Erythroblast (primary cell): ENCODE results near the gene IFI27L2.

Experiments used
- DNase-seq, 2 experiments: peaks; one replicate each; lab custom pipeline; 2025; lab: John Stamatoyannopoulos, UW
- GATA1 ChIP-seq: IDR thresholded peaks from 2 replicates; pipeline ENCODE4 v1.6.1; 2011; ENCODE audit warnings: low read depth, mild to moderate bottlenecking, control low read depth, low read length, moderate library complexity
- POLR2A ChIP-seq: IDR thresholded peaks from 2 replicates; pipeline ENCODE4 v1.6.1; 2011; ENCODE audit warnings: mild to moderate bottlenecking, low read length

Gene IFI27L2

DNA sequence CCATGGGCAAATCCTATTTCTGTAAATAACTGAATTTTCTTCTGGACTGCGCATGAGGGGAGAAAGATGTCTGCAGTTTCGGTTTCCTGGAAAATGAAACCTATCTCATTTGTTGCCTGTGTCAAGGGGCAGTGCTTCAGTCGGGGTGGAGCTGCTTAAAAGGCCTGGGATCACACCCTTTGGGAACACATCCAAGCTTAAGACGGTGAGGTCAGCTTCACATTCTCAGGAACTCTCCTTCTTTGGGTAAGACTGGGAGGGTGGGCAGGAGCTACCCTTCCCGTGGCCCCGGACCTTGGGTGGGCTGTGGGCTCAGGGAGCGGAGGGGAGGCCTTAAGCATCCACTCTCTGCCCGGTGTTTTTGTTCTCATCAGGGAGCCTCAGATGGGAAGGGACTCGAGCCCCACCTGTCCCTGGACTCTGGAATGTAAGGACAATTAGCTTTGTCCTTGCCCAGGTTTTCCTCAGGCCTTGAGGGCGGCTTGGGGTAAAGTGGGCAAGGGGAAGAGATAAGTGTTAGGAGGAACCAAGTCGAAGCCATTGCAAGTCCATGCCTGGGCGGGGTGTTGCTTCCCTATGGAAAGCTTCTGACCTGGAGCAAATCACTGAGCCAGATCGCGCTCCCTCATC is 18.7 kb downstream of the IFI27L2 start, which contains the start of gene IFI27:
TSS of gene IFI27 (plus strand) at position 185 of the 630 bp plus-strand sequence.
- DNase-seq: peak; percentile 58 to 69
- TF ChIP-seq POLR2A (peak; percentile 28), GATA1 (no peak)

DNA sequence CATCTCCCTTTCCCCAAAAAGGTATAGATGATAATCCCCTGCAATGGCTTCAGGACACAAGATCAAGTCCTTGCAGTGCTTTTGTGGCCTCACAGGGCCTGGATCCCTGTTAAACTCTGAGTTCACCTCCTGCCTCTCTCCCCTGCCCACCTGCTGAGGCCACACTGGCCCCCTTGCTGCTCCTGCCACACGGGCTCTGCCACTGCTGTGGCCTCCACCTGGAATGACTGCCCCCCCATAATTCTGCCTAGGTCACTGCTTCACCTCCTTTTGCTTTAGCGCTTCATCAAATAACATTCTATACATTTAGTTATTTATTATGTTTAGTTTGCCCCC is 19.5 kb downstream of the IFI27L2 start:
- TF ChIP-seq POLR2A: no peak
- no peak for TF ChIP-seq GATA1
- DNase-seq: no peak

GRCh38 chr14:94104731-94105130 is 24.7 kb downstream of the IFI27L2 start:
- TF ChIP-seq GATA1: no peak
- no peak for TF ChIP-seq POLR2A
- no peak for DNase-seq

- DNase-seq: no peak
- TF ChIP-seq POLR2A (no peak), GATA1 (no peak)
Measured at GRCh38 chr14:94103554-94104150, 25.8 kb downstream of the IFI27L2 start.

- no peak for TF ChIP-seq GATA1
- no peak for TF ChIP-seq POLR2A
- DNase-seq: no peak
Measured at GRCh38 chr14:94102768-94103482, 26.5 kb downstream of the IFI27L2 start.

- TF ChIP-seq POLR2A (no peak), GATA1 (no peak)
- no peak for DNase-seq
Measured at GRCh38 chr14:94101748-94102147, 27.7 kb downstream of the IFI27L2 start.

DNA sequence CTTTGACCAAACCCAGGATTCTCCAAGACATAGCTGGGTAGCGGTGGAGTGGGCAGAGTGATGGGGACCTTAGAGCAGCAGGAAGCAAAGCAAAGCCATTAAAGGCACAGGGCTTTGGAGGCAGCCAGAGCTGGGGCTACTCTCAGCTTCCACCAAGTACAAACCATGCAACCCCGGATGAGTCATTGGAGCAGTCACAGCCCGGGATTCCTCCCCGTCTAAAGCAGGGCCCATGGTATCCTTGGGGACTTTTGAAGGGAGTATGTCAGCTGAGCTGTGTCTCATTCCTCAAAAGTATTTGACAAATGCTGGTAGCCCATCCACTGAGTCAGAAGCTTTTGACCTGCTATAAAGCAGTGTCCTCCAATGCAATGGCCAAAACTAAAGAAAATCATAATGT is 28.6 kb downstream of the IFI27L2 start:
- DNase-seq: no peak
- TF ChIP-seq POLR2A: no peak
- no peak for TF ChIP-seq GATA1

- no peak for TF ChIP-seq GATA1
- no peak for TF ChIP-seq POLR2A
- DNase-seq: no peak
Measured at GRCh38 chr14:94099006-94099405, 30.4 kb downstream of the IFI27L2 start.

- TF ChIP-seq GATA1 (no peak), POLR2A (no peak)
- DNase-seq: no peak
Measured at GRCh38 chr14:94098326-94098992, 30.9 kb downstream of the IFI27L2 start.

DNA sequence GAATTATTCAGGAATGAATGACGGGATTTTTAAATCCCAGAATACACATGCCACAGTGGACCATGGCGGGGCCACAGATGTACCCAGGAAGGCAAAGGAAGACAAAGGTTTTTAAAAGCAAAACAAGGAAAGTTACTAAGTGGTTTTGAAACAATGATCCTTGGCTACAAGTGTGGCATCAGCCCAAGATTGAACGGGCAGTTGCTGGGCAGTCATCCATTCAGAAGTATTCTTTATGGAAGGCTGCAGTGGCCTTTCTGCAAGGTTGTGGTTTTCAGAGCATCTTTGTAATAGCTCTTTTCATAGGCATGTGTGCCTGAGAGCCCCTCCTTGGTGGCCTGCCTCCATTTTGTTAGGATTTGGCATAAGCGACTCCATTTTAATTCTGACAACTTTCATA is 32.3 kb downstream of the IFI27L2 start:
- DNase-seq: no peak
- TF ChIP-seq GATA1: no peak
- no peak for TF ChIP-seq POLR2A

- no peak for TF ChIP-seq GATA1
- no peak for TF ChIP-seq POLR2A
- DNase-seq: no peak
Measured at GRCh38 chr14:94093418-94093817, 36.0 kb downstream of the IFI27L2 start.

DNA sequence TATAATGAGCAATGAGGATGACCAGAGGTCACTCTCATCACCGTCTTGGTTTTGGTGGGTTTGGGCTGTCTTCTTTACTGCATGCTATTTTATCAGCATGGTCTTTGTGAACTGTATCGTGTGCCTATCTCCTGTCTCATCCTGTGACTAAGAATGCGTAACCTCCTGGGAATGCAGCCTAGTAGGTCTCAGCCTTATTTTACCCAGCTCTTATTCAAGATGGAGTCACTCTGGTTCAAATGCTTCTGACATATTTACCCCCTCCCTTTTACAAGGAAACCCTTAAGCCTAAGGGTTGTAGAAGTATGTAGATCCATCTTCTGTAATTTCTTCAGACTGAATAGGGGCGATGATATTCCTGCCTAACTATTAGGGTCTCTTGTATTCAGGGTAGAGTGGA is 39.9 kb downstream of the IFI27L2 start:
- no peak for DNase-seq
- TF ChIP-seq POLR2A: no peak
- TF ChIP-seq GATA1: no peak

DNA sequence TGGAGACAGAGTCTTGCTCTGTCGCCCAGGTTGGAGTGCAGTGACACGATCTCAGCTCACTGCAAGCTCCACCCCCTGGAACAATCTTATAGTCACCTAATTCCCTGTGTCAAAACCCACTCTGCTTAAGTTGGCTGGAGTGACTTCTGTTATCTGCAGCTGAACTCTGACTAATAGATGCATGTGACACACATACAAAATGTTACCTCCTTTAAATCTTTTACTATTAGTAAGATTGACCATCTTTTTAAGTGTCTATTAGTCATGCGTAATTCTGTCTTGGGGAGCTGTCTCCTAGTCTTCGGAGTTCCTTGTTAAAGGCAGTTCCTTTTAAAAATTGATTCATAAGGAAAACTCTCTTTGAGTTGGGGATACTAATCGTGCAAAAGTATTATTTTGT is 40.9 kb downstream of the IFI27L2 start:
- DNase-seq: no peak
- TF ChIP-seq GATA1: no peak
- no peak for TF ChIP-seq POLR2A

GRCh38 chr14:94087891-94088290 is 41.5 kb downstream of the IFI27L2 start:
- TF ChIP-seq GATA1: no peak
- TF ChIP-seq POLR2A: no peak
- no peak for DNase-seq
